SHP77 treated with DMSO at 0.1 percent for 48 hours (cell line): Measurements from ENCODE around the gene PGM1.
A peak's percentile ranks its signal among the peaks of the same experiment; 100 is the strongest.

Experiments used
- DNase-seq: peaks from one replicate; lab custom pipeline; 2025; lab: John Stamatoyannopoulos, UW

The PGM1 gene

GRCh38 chr1:63601061-63601460, 7.8 kb downstream of the PGM1 start:
- DNase-seq = no peak

- no peak for DNase-seq
Observed at GRCh38 chr1:63601463-63601862, 8.3 kb downstream of the PGM1 start.

- DNase-seq = no peak
Observed at GRCh38 chr1:63601912-63602311, 8.7 kb downstream of the PGM1 start.

DNA sequence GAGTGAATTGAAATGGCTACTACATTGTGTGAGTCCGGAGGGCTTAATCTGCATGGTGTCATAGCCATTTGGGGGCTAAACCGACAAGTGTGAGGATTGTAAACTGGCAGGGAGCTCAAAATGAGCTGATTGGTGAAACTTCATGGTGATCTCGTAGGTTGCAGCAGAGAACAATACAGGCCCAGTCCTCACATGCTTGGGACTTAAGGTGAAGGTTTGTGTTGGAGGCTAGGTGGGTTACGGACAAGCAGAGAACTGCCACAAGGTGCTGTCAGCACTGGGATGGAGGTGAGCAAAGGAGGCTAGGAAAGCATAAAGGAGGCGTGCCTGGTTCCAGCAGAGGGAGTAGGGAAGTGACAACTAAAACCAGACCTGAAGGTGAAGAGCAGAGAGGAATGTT, 9.4 kb downstream of the PGM1 start:
- no peak for DNase-seq

GRCh38 chr1:63603810-63604209, 10.6 kb downstream of the PGM1 start:
- DNase-seq = no peak

DNA sequence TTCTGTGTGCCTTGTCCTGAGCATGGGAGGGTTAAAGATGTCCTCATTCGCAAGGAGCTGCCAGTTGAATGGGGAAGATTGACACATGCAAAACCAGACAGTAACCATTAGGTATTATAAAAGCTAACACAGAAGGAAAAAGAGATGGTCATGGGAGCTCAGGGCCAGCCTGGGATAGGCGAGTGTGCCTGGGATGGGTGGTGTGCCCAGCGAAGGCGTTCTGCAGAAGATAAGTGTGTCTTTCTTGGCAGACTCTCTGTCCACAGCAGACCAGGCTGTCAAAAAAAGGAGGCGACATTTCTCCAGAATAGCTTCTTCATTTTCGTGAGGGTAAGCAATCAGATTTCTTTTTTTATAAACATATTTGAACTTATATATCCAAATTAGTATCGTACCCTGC, 14.1 kb downstream of the PGM1 start:
- no peak for DNase-seq

DNA sequence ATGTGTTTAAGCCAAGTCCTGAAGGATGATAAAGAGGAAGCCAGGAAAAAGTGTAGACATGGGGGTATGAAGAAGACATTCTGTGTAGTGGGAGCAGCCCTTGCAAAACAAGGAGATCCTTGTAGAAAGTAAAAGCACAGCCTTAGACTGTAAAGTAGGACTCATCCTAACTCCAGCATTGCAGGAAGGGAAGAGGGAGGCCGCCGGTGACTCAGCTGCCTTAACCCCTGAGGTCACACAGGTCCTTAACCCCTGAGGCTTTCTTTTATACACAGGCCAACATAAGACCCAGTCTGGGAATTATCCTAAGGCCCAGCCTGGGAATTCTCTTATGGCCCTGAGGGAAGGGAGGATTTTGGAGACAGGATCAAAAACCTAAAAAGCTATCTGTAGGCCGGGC, 18.0 kb downstream of the PGM1 start:
- DNase-seq = no peak

DNA sequence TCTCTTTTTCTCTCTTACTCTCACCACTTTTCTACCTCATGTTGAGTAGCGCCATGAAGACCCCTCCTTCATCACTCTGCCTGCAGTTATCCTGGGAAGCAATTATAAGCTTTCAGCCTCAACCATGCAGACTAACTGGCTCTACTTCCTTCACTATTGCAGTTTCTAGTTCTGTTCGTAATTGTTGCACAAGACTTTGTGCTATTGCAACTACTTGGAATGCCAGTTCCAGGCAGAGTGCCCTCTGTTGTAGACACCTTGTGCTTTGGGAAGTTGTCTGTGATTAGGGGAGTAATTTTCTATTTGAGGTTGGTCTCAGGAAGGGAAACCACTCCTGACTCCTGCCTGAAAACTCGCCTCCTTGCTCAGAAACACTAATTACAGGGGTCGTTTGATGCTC, 19.4 kb downstream of the PGM1 start:
- no peak for DNase-seq

- DNase-seq = no peak
Observed at GRCh38 chr1:63612971-63613370, 19.8 kb downstream of the PGM1 start.

GRCh38 chr1:63615768-63616420, 22.7 kb downstream of the PGM1 start:
- peak; percentile 20 for DNase-seq

- no peak for DNase-seq
Observed at GRCh38 chr1:63617450-63617849, 24.2 kb downstream of the PGM1 start.

- DNase-seq = no peak
Observed at GRCh38 chr1:63618011-63618410, 24.8 kb downstream of the PGM1 start.

DNA sequence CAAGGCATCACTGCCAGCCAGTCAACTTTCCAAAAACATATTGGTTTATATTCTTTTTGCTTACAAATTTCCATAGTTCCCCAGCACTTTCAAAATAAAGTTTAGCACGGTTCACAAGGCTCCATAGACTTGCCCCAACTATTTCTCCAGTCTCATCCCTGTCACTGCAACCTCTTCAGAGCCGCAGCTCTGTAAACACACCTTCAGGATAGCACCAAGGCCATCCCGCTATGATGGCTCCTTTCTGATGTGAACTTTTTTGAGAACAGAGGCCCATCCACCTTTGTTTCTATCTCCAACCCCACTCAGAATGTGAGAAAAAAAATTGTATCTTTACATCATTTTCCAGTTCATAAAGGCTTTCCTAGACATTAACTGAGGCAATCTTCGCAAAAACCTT, 26.3 kb downstream of the PGM1 start:
- no peak for DNase-seq

- DNase-seq = no peak
Observed at GRCh38 chr1:63620671-63621070, 27.5 kb downstream of the PGM1 start.

DNA sequence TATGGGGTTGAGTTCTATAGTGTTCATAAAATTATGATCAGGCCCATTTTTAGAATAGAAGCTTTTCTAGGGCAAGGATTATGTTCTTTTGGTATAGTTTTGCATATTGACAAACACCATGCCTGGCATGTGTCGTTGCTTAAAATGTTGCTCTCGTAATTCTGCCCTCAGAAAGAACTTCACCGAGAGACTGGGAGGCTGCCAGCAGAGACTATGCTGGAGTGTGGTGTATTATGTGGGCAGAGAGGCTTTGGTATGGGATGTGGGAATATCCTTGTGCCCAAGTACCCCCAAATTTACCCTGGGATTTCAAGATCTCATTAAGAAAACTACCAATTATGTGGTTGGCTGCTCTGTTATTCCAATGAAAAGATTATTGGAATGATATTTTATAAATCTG, 27.9 kb downstream of the PGM1 start:
- no peak for DNase-seq

DNA sequence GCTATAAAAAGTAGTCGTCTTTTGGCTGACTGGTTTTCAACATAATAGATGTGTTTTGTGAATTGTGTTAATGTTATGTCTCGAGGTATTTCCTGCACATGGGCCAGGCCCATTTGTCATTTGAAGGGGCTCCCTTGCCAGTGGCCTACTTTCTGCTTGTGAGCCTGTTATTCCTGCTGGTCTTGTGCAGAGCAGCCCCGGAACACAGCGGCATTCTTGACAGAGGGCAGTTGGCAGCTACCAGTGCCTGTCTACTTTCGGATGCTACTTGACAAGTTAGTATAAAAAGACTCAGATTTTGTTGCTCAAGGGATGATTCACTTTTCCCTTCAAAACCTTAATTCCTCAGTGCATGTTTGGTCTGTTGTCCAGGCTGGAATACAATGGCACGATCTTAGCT, 28.5 kb downstream of the PGM1 start:
- no peak for DNase-seq

GRCh38 chr1:63622849-63623566, 29.8 kb downstream of the PGM1 start:
- DNase-seq = no peak

GRCh38 chr1:63623952-63624351, 30.7 kb downstream of the PGM1 start:
- DNase-seq = no peak

DNA sequence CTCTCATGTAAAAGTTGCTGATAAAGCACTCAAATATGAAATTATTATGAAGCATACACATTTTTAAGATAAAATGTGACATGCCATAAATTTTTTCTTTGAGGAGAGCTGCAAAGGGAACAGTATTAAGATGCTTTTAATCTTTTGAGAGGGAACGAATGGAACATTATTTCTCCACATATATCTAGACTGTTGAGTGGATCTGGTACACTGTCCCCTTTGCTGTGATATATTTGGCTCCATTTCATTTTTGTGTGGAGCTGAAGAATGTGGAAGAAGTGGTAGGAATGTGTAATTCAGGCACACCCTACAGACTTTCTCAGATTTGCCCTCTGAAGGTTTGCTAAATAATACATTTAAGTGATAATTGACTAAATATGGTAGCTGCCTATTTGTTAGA, 31.7 kb downstream of the PGM1 start:
- DNase-seq = no peak

- DNase-seq = no peak
Observed at GRCh38 chr1:63626222-63626621, 33.0 kb downstream of the PGM1 start.

DNA sequence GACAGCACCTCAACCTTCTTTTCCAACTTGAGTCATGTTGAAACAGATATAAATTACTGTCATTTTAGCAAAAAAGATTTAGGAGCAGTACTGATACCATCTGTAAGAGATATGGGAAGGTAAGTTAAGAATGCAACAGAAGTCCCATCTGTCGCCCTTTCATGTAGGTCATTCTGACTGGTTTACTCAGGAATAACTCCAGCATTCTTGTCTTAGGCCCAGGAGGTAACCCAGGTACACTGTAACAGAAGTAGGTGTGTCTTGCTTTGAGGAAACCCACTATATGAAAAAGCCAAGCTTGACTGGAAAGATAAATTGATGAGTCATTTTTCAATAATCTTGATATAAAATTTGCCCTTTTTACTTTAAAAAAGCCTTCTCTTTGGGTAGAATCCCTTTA, 35.4 kb downstream of the PGM1 start:
- DNase-seq = no peak

- no peak for DNase-seq
Observed at GRCh38 chr1:63630238-63630637, 37.0 kb downstream of the PGM1 start.

DNA sequence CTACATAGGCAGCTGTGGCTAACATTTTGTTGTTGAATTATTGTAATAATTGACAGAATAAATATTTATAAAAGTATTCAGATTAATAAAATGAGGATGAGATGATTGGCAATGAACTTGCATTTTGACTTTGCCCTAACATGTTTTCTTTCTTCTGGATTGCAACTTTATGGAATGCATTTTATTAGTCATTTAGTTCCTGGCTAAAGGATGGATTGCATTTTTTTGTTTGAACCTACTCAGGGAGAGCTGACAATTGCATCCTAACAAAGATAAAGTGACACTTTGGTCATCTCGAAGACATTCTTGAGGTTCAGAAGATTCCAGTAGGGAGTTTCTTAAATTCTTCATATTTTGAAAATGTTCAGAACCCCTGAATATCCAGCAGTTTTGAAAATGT, 37.5 kb downstream of the PGM1 start:
- no peak for DNase-seq

GRCh38 chr1:63632110-63632509, 38.9 kb downstream of the PGM1 start:
- no peak for DNase-seq
